ENCODE data around the gene POLR3H.

POLR3H gene

GRCh38 chr22:41481131-41481830 lies 63.0 kb downstream of the POLR3H start:
- DNase-seq = no peak

DNA sequence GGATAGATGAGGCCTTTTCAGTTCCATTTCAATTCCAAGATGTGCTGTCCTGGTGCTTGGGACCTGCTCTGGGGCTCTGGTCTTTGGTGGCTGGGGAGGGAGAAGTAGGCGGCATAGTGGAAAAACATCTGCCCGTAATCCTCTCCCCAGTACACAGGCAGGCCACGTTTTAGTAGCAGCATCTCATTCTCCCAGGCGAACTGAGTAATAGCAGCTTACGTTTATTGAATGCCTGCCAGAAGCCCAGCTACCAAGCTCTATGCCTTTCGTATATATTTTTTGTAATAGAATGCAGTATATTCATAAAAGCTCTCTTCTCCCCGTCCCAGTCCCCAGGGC lies 63.9 kb downstream of the POLR3H start:
- DNase-seq = no peak

- DNase-seq = no peak
These were observed 64.4 kb downstream of the POLR3H start for GRCh38 chr22:41479671-41480396.

GRCh38 chr22:41478891-41479521 lies 65.3 kb downstream of the POLR3H start:
- no peak for DNase-seq

- DNase-seq = no peak
These were observed 65.8 kb downstream of the POLR3H start for GRCh38 chr22:41478473-41478872.
